HepG2 (cell line): ENCODE measurements around the gene GRB10. TPM values are rescaled to one million over a fixed set of nuclear protein-coding genes. Genes with fewer than 3 reads are reported as not detected.
A peak's percentile ranks its signal among the peaks of the same experiment; 100 is the strongest.

Experiments
- ARID5B ChIP-seq: IDR thresholded peaks from 2 replicates; pipeline ENCODE4 v1.4.0; 2020; ENCODE audit warnings: mild to moderate bottlenecking, missing genetic modification reagents
- DMTF1 ChIP-seq: sonication (generic); formaldehyde crosslinking; IDR thresholded peaks from 2 replicates; pipeline ENCODE4 v1.4.0; 2020; ENCODE audit warnings: mild to moderate bottlenecking, missing genetic modification reagents
- GLMP ChIP-seq: sonication (generic); formaldehyde crosslinking; IDR thresholded peaks from 2 replicates; pipeline ENCODE4 v1.9.0; 2021; ENCODE audit warnings: missing genetic modification reagents, mild to moderate bottlenecking, borderline replicate concordance
- SP2 ChIP-seq: sonication (generic); formaldehyde crosslinking; IDR thresholded peaks from 2 replicates; pipeline ENCODE4 v1.5.1; 2020; ENCODE audit warnings: mild to moderate bottlenecking, missing genetic modification reagents
- TCF7L2 ChIP-seq: IDR thresholded peaks from 2 replicates; pipeline ENCODE4 v1.6.1; 2011; ENCODE audit warnings: mild to moderate bottlenecking, low read depth, low read length, moderate library complexity
- XRCC5 ChIP-seq: fragments of 200-400 bp; formaldehyde crosslinking; optimal IDR thresholded peaks from 2 replicates; pipeline ENCODE3; 2017; ENCODE audit warnings: mild to moderate bottlenecking, low read length
- ZBTB39 ChIP-seq: sonication (generic); formaldehyde crosslinking; IDR thresholded peaks from 2 replicates; pipeline ENCODE4 v1.5.0; 2020; ENCODE audit warnings: missing genetic modification reagents
- ZNF280D ChIP-seq: sonication (generic); formaldehyde crosslinking; IDR thresholded peaks from 2 replicates; pipeline ENCODE4 v1.5.1; 2020; ENCODE audit warnings: mild to moderate bottlenecking, missing genetic modification reagents
- ZNF44 ChIP-seq: sonication (generic); formaldehyde crosslinking; IDR thresholded peaks from 2 replicates; pipeline ENCODE4 v1.5.1; 2020; ENCODE audit warnings: mild to moderate bottlenecking, missing genetic modification reagents
- ZNF619 ChIP-seq: sonication (generic); formaldehyde crosslinking; IDR thresholded peaks from 2 replicates; pipeline ENCODE4 v1.4.0; 2020; ENCODE audit warnings: mild to moderate bottlenecking, missing genetic modification reagents
- ZXDC ChIP-seq: sonication (generic); formaldehyde crosslinking; IDR thresholded peaks from 2 replicates; pipeline ENCODE4 v1.5.0; 2020; ENCODE audit warnings: mild to moderate bottlenecking, missing genetic modification reagents
- polyA plus RNA-seq, 8 experiments: library from polyadenylated mRNA; depleted of rRNA in 3 of 8; stranded (reverse) in 7 of 8; unstranded in 1 of 8; fragments of >200 nt; fragmentation: Illumina TruSeq in 4 of 8; extraction: Trizol in 4 of 8; gene quantifications; 2 replicates each; pipeline versions ENCODE4 v1.2.1 to v1.2.3, GENCODE V29; 2011 to 2016; ENCODE audit warnings: low read depth in 4 of 8, missing spikeins in 1 of 8, mixed read lengths in 1 of 8; ENCODE audit not compliant: insufficient read depth in 1 of 8
- total RNA-seq, 5 experiments: library from RNA; depleted of rRNA; stranded (reverse); fragments of >200 nt; fragmentation: Illumina TruSeq; extraction: Trizol; gene quantifications; 2 replicates each; pipeline ENCODE4 v1.2.3, GENCODE V29; 2016; ENCODE audit warnings: low read depth in 1 of 5

Gene GRB10
- total and polyA plus RNA-seq, 2 of the 13 experiments (the other 11 are each of a cell fraction or from before 2014, with no cell fraction given): 4.0 to 6.8 TPM

GRCh38 chr7:50757703-50758390, 24.8 kb downstream of the GRB10 start (continued):
- TF ChIP-seq ZNF280D (CRISPR knock-in tag): no peak
- no peak for TF ChIP-seq SP2 (CRISPR knock-in tag)
- TF ChIP-seq XRCC5: no peak
- no peak for TF ChIP-seq ZNF619 (CRISPR knock-in tag)
- TF ChIP-seq TCF7L2: no peak
- no peak for TF ChIP-seq ZNF44 (CRISPR knock-in tag)
- no peak for TF ChIP-seq DMTF1
- TF ChIP-seq GLMP: no peak
- no peak for TF ChIP-seq ZXDC (CRISPR knock-in tag)
- TF ChIP-seq ZBTB39 (CRISPR knock-in tag): no peak
- TF ChIP-seq ARID5B (CRISPR knock-in tag): peak; percentile 65
